Naive B cell (primary cell): Measurements from ENCODE around the gene SMAD3. TPM values are rescaled to one million over a fixed set of nuclear protein-coding genes. Genes with fewer than 3 reads are reported as not detected.

Experiments used
- ATAC-seq, 2 donors: fragments of 150-1000 bp; cut with Tn5 transposase; 2 replicates each; pipeline ENCODE4 v1.10.0; 2021; ENCODE audit warnings: low read depth in 2 of 2, mild to moderate bottlenecking in 2 of 2, moderate library complexity in 2 of 2
- DNase-seq: peaks from one replicate; pipeline ENCODE4 v3.0.0; 2022
- H3K27ac Mint-ChIP-seq, 6 donors: one replicate each; pipeline ENCODE4 v1.8.0; 2020 to 2022; ENCODE audit warnings: mild to moderate bottlenecking in 6 of 6, mixed read lengths in 6 of 6, moderate library complexity in 5 of 6, inconsistent platforms in 2 of 6
- H3K27me3 Mint-ChIP-seq, 3 donors: one replicate each; pipeline ENCODE4 v1.8.0; 2021 to 2022; ENCODE audit warnings: mixed read lengths in 3 of 3, mild to moderate bottlenecking in 1 of 3
- H3K36me3 Mint-ChIP-seq, 2 donors: one replicate each; pipeline ENCODE4 v1.8.0; 2020 to 2022; ENCODE audit warnings: mixed read lengths in 2 of 2, inconsistent platforms in 1 of 2, mild to moderate bottlenecking in 1 of 2
- H3K4me1 Mint-ChIP-seq, 3 donors: one replicate each; pipeline ENCODE4 v1.8.0; 2020 to 2022; ENCODE audit warnings: mixed read lengths in 3 of 3, inconsistent platforms in 1 of 3, mild to moderate bottlenecking in 1 of 3, moderate library complexity in 1 of 3
- H3K4me3 Mint-ChIP-seq, 8 donors: one replicate each; pipeline ENCODE4 v1.8.0; 2020 to 2022; ENCODE audit warnings: mild to moderate bottlenecking in 8 of 8, mixed read lengths in 8 of 8, moderate library complexity in 8 of 8, inconsistent platforms in 2 of 8
- H3K9me3 Mint-ChIP-seq, 7 donors: one replicate each; pipeline ENCODE4 v1.8.0; 2020 to 2022; ENCODE audit warnings: mixed read lengths in 7 of 7, mild to moderate bottlenecking in 5 of 7, inconsistent platforms in 2 of 7, moderate library complexity in 1 of 7
- polyA plus RNA-seq, 6 donors: library from polyadenylated mRNA; unstranded; fragments of 300-500 nt; fragmentation: Illumina TruSeq; gene quantifications; one replicate each; pipeline ENCODE4 v1.2.3, GENCODE V29; 2021; ENCODE audit warnings: low read depth in 6 of 6

SMAD3 gene
- polyA plus RNA-seq, 6 donors from 2014 or later: 34.7 to 68.7 (median 38.0) TPM

DNA sequence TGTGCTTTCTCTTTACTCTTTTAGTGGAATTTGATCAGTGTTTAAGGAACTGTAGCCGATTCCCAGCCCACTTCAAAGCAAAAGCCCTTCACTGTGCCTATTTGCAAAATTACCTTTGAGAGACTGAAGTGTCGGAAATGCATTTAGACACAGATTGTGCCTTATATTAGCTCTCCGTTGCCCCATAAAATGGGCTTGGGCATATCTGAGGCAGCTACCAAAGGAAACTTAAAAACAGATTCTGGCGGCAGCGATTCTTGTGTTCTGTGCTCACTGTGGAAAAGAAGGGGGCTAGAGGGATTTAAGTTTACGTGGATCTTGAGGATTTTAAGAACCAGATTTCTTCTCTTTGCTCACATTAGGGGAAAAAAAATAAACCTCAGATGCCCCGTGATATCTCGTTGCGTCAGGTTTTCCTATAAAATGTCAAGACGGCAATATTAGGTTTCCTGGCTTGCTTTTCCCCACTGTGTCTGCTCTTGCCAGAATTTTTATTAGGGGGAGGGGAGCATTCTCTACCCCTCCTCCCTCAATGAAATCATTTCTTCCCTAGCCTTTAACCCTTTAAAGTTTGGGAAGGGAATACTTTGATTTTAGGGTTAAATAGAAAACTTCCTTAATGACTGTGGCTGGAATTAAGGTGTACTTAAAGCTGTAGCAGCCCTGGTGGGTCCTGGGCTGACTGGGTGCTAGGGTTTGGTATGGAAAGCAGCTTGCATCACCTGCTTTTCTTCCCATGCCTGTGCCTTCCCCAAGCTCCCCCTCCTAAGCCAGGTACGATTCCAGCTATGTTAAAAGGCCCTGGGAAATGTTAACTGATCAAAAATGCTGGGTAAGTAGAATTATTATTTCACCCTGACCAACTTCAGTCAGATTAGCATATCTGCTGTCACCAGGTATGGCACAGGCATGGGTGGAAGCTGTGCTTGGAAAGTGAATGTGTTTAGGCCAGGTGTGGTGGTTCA is 73.8 kb downstream of the SMAD3 start:
- peak overlapping the region in 4 of 6 donors; percentile 82 to 94 (median 88) for H3K27ac Mint-ChIP-seq

DNA sequence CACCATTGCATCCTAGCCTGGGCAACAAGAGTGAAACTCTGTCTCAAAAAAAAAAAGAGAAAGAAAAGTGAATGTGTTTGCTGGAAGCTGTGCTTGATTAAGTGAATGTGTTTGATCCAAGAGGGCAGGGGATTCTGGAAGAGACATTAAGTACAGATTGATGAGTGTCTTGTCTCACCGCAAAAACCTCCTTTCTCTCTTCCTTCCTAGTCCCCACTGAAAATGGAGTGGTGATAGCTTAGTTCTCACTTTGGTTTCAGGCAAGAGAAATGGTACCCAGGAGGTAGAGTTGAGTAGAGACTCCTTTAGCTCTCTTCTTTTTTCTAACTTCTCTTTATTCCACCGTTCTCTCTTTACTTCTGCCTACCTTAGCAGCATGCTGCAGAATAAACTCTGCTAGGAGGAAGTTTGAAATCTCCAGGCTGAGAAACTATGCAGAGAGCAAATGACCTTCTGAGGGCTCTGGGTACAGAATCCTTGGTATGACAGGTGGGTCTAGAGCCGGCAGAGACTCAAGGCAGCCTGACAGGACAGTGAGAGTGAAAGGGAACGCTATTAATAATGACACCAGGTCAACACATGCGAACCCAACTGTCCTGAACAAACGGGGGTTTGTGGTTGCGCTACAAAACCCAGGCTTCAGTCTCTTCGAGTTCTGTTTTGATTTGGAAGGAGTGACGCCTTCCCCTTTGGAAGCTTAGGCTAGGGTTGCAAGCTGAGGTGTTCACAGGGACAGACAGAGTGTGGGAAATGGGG is 74.9 kb downstream of the SMAD3 start:
- no peaks in the 10 kb centered on the region for H3K9me3 Mint-ChIP-seq
- peak overlapping the region in 5 of 8 donors; percentile 30 to 64 (median 47) for H3K4me3 Mint-ChIP-seq
- peaks cover 71 to 100% (median 97%) of the 10 kb centered on the region in 3 donors for H3K4me1 Mint-ChIP-seq
- DNase-seq (no peak), ATAC-seq (peak; percentile 43 to 67)
- H3K36me3 Mint-ChIP-seq: no peaks in the 10 kb centered on the region
- no peaks in the 10 kb centered on the region for H3K27me3 Mint-ChIP-seq
- H3K27ac Mint-ChIP-seq: peak overlapping the region; percentile 48 to 94 (median 83)

More for the DNA sequence above, 73.8 kb downstream of the SMAD3 start:
- Mint-ChIP-seq H3K4me1 (peaks cover 74 to 100% (median 97%) of the 10 kb centered on the region in 3 donors), H3K27me3 (no peaks in the 10 kb centered on the region), H3K4me3 (peak overlapping the region in 5 of 8 donors; percentile 26 to 62 (median 42)), H3K9me3 (no peaks in the 10 kb centered on the region), H3K36me3 (no peaks in the 10 kb centered on the region)
- ATAC-seq (no peak), DNase-seq (no peak)

DNA sequence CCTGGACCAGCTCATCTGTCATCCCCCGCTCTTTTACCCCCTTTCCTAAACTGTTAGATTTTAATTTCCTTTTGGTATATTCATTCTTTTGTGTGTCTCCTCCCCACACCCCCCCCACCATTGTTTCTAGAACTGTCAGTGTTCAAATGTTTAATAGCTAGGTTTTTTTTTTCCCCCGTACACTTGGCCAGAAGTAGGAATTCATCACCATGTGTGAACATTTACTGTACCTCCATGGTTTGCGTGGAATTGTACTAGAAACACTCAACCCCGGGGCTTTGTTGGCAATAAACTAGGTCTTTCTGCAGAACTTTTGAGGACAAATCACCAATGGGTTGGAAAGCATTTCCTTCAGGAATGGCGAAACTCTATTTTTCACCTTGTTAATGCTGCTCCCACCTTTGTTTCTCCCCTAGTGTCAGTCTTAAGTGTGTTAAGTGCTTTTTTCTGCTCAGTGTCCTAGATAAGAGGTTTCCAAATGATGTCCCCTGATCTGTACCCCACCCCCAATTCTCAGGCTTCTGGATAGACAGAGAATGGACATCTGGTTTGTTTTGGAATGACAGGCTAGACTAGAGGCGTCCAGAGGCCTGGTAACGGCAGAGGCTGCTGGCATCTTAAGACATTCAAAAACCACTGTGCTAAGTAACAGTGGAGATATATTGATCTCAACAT is 76.8 kb downstream of the SMAD3 start:
- no peak for DNase-seq
- Mint-ChIP-seq H3K9me3 (no peaks in the 10 kb centered on the region), H3K4me1 (peaks cover 76 to 100% (median 97%) of the 10 kb centered on the region in 3 donors), H3K36me3 (no peaks in the 10 kb centered on the region), H3K4me3 (no peak overlapping the region), H3K27ac (peak overlapping the region in 4 of 6 donors; percentile 38 to 84 (median 69)), H3K27me3 (no peaks in the 10 kb centered on the region)
- ATAC-seq: no peak

DNA sequence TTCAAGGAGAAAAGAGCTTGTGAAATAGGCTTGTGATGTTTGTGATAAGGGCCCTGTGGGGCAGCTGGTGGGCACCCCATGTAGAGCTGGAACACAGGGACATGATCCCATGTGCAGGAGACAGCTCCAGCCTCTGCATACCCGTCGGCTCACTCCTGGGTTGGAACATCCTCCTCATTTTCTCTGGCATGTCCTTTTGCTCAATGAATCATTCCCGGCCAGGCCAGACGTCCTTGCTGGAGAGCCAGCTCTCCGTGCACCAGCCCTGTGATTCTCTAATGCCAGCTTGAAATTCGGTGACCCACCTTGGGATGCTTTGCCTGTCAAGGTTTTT is 77.3 kb downstream of the SMAD3 start:
- H3K27me3 Mint-ChIP-seq: no peaks in the 10 kb centered on the region
- no peak for DNase-seq
- no peaks in the 10 kb centered on the region for H3K36me3 Mint-ChIP-seq
- no peak for ATAC-seq
- H3K4me3 Mint-ChIP-seq: no peak overlapping the region
- peaks cover 77 to 100% (median 97%) of the 10 kb centered on the region in 3 donors for H3K4me1 Mint-ChIP-seq
- H3K27ac Mint-ChIP-seq: peak overlapping the region in 4 of 6 donors; percentile 39 to 84 (median 64)
- no peaks in the 10 kb centered on the region for H3K9me3 Mint-ChIP-seq

DNA sequence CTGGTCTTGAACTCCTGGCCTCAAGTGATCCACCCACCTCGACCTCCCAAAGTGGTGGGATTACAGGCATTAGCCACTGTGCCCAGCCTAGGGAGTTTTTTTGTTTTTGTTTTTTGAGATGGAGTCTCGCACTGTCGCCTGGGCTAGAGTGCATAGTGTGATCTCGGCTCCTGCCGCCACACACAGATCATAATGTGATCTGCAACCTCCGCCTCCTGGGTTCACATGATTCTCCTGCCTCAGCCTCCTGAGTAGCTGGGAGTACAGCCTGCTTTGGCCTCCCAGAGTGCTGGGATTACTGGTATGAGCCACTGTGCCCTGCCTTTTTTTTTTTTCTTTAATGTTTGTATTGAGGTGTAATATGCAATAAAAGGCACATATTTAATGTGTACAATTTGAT is 78.2 kb downstream of the SMAD3 start:
- no peaks in the 10 kb centered on the region for H3K27me3 Mint-ChIP-seq
- peak overlapping the region in 2 of 8 donors; percentile 25 to 67 for H3K4me3 Mint-ChIP-seq
- ATAC-seq: no peak
- H3K4me1 Mint-ChIP-seq: peaks cover 82 to 100% (median 99%) of the 10 kb centered on the region in 3 donors
- no peaks in the 10 kb centered on the region for H3K9me3 Mint-ChIP-seq
- no peak for DNase-seq
- H3K36me3 Mint-ChIP-seq: no peaks in the 10 kb centered on the region
- H3K27ac Mint-ChIP-seq: peak overlapping the region in 5 of 6 donors; percentile 26 to 96 (median 84)

DNA sequence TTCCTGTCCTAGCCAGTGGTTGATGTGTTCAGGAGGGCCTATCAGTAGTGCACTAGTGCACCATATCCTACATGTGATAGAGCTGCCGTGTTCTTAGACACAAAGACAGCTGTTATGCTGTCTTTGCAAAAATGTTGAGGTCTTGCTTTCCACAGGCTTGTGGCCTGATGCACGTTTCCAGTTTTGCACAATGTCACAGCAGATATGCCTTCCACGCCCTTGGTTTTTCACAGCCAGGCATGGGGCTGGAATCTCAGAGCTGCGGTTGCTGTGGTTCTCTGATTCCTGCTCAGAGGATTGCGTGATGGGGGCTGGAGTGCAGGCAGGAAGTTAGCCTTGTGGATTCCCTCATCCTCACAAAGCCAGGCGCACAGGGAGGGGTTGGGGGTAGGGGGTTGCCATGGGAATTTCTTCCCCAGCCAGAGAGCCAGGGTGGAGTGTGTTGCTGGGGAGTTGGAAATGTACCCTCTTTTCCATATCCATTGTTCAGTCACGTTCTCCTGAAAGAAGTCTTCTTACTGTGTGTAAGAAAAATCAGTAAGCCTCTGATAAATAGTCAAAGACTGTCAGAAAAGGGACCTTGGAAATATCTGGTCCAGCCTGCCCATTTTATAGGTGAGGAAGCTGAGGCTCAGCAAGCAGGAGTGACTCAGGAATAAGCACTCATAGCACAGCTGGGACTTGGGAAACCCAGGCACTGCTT is 79.4 kb downstream of the SMAD3 start:
- peak overlapping the region in 3 of 6 donors; percentile 25 to 65 (median 47) for H3K27ac Mint-ChIP-seq
- DNase-seq (no peak), ATAC-seq (no peak)
- no peaks in the 10 kb centered on the region for H3K9me3 Mint-ChIP-seq
- no peaks in the 10 kb centered on the region for H3K36me3 Mint-ChIP-seq
- peaks cover 87 to 99% (median 97%) of the 10 kb centered on the region in 3 donors for H3K4me1 Mint-ChIP-seq
- H3K27me3 Mint-ChIP-seq: no peaks in the 10 kb centered on the region
- peak overlapping the region in 1 of 8 donors; percentile 55 for H3K4me3 Mint-ChIP-seq

DNA sequence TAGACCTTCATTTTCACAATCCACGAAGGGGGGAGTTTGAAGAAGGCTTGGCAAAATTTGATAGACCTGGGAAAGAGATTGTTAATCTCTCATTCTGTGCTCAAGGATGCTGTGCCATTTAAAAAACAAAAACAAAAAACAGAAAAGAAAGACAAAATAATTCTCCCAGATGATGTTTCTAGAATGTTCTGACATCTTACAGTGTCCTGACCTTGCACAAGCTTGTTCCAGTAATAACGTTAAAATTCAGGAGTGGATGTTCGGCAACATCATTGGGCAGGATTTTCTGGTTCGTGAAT is 79.9 kb downstream of the SMAD3 start:
- ATAC-seq (no peak), DNase-seq (no peak)
- Mint-ChIP-seq H3K36me3 (no peaks in the 10 kb centered on the region), H3K27me3 (no peaks in the 10 kb centered on the region), H3K4me3 (peak overlapping the region in 1 of 8 donors; percentile 63), H3K4me1 (peaks cover 86 to 99% (median 96%) of the 10 kb centered on the region in 3 donors), H3K27ac (peak overlapping the region in 2 of 6 donors; percentile 25 to 47), H3K9me3 (no peaks in the 10 kb centered on the region)

DNA sequence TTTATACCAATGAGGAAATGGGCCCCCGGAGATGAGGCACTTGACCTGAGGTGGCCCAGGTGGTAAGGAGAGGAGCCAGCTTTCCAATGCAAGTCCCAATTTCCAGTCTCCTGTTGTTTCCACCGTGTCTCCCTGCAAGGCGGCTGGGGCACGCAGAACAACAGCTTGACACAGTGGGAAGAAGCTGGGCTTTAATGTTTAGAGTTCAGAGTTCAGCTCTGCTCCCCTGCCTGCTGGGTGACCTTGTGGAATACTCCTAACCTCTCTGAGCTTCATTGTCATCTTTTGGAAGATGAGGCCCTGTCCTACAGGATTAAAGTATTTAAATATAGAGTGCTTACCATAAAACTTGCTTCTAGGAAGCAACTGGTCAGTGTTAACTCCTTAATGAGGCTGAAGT is 80.3 kb downstream of the SMAD3 start:
- H3K36me3 Mint-ChIP-seq: no peaks in the 10 kb centered on the region
- H3K27me3 Mint-ChIP-seq: no peaks in the 10 kb centered on the region
- peak overlapping the region in 3 of 6 donors; percentile 29 to 90 (median 87) for H3K27ac Mint-ChIP-seq
- ATAC-seq (no peak), DNase-seq (no peak)
- peaks cover 86 to 99% (median 96%) of the 10 kb centered on the region in 3 donors for H3K4me1 Mint-ChIP-seq
- peak overlapping the region in 2 of 8 donors; percentile 47 to 63 for H3K4me3 Mint-ChIP-seq
- no peaks in the 10 kb centered on the region for H3K9me3 Mint-ChIP-seq

DNA sequence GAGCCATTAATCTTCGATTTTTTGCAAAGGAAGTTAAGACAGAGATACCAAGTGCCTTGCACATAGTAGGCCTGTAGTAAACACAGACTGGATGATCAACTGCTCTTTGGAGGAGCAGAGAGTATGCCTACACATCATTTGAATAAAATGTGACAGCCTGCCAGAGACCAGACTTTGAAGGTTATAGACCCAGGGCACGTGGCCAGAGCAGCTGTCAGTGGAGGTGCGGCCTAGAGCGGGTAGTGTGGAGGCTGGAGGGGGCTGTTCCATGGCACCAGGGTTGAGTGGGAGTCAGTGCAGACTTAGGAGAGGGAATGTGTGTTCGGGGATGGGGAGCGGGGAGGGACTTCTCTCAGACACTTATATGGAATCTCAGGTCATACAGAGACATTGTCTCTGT is 80.8 kb downstream of the SMAD3 start:
- DNase-seq (no peak), ATAC-seq (no peak)
- Mint-ChIP-seq H3K4me3 (peak overlapping the region in 7 of 8 donors; percentile 31 to 69 (median 57)), H3K27ac (peak overlapping the region; percentile 87 to 94 (median 90)), H3K36me3 (no peaks in the 10 kb centered on the region), H3K27me3 (no peaks in the 10 kb centered on the region), H3K9me3 (no peaks in the 10 kb centered on the region), H3K4me1 (peaks cover 81 to 97% (median 92%) of the 10 kb centered on the region in 3 donors)

DNA sequence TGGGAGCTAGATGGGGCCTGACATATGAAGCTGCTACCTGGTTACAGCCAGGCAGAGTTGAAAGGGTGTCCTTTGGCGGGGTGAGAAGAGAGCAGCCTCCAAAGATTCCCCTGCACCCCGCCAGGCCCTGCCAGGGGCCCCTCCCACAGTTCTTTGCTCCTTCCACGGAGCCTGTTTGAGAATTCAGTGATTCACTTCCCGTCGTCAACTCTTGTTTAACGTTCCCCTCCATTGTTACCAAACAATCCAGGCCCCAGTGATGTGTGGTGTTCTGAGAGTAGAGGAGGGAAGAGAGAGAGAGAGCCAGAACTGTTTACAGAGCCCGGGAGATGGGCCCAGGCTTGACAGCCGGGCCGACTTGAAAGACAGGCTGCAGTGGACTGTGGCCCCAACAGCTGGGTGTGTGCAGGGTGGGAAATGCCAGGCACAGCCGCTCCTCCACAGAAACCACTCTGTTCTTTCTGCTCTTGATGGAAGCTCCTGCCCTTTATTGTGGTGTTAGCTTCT is 81.5 kb downstream of the SMAD3 start:
- no peak for DNase-seq
- Mint-ChIP-seq H3K4me1 (peaks cover 79 to 91% (median 86%) of the 10 kb centered on the region in 3 donors), H3K36me3 (no peaks in the 10 kb centered on the region), H3K9me3 (no peaks in the 10 kb centered on the region), H3K27ac (peak overlapping the region; percentile 87 to 94 (median 90)), H3K4me3 (peak overlapping the region in 7 of 8 donors; percentile 19 to 81 (median 64)), H3K27me3 (no peaks in the 10 kb centered on the region)
- no peak for ATAC-seq

DNA sequence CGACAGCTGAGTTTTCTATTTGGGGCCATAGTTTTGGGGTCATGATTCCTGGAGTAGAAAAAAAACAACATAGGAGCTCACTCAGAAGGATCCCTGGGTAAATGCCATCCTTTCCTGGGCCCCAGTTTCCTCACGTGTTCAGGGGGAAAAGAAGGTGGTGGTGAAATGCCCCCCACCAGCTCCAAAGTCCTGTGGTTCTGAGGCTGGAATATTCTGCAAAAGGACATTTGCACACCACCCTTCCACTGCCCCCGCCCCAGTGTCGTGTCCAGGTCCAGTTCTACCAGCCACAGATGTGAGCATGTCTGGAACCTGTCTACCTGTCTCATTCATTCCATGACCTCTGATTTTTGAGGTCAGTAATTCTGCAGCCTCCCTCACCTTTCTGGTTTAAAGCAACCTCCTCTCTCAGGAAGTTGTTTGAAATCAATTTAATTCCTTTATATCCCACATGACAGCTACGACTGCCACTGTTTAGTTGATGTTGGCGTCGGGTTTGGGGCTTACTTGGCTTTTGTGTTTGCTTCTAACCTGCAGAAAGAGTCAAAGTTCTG is 82.1 kb downstream of the SMAD3 start:
- DNase-seq (no peak), ATAC-seq (no peak)
- H3K9me3 Mint-ChIP-seq: no peaks in the 10 kb centered on the region
- H3K36me3 Mint-ChIP-seq: no peaks in the 10 kb centered on the region
- no peaks in the 10 kb centered on the region for H3K27me3 Mint-ChIP-seq
- peak overlapping the region; percentile 53 to 94 (median 78) for H3K27ac Mint-ChIP-seq
- H3K4me1 Mint-ChIP-seq: peaks cover 79 to 91% (median 86%) of the 10 kb centered on the region in 3 donors
- H3K4me3 Mint-ChIP-seq: peak overlapping the region in 6 of 8 donors; percentile 44 to 70 (median 66)

DNA sequence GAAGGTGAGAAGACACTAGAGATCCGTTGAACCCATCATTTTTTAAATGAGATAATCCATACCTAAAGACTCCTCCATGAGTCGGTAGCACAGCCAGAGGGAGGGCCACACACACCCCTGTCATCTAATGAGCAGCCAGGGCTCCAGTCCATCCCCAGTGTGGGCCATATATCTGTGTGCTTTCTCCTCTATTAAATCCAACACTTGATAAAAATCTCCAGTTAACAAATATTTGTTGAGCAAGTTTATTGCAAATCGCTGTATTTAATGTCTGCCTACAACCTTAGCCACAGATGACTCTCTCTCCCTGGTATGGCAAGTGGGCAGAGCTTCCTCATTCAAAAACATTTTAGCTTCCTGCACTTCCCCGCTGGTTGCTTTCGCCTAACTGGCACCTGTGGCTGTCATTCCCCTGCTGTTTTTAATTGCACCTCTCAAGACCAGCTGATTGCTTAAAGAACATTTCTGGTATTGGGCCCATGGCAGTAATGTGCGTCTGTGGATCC is 82.8 kb downstream of the SMAD3 start:
- no peaks in the 10 kb centered on the region for H3K9me3 Mint-ChIP-seq
- H3K36me3 Mint-ChIP-seq: no peaks in the 10 kb centered on the region
- DNase-seq (peak; percentile 51), ATAC-seq (peak; percentile 87 to 88)
- peaks cover 78 to 91% (median 85%) of the 10 kb centered on the region in 3 donors for H3K4me1 Mint-ChIP-seq
- no peaks in the 10 kb centered on the region for H3K27me3 Mint-ChIP-seq
- peak overlapping the region; percentile 2 to 88 (median 60) for H3K27ac Mint-ChIP-seq
- H3K4me3 Mint-ChIP-seq: peak overlapping the region in 7 of 8 donors; percentile 20 to 84 (median 67)
